ENCODE results near the gene TYMS.

The TYMS gene

DNA sequence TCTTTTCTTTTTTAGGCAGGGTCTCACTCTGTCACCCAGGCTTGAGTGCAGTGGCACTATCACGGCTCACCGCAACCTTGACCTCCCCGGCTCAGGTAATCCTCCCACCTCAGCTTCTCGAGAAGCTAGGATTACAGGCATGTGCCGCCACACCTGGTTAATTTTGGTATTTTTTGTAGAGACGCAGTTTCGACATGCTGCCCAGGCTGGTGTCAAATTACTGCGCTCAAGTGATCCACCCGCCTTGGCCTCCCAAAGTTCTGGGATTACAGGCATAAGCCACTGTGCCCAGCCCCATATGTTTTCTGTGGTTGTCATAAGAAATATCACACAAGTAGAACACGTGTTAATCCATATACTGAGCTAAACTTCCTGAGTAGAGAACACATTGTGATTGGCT, 40.3 kb downstream of the TYMS start:
- peak overlapping the region; percentile 0; the same call in 1 of the 2 replicates for H3K27ac ChIP-seq
- TF ChIP-seq, protein P1, sequence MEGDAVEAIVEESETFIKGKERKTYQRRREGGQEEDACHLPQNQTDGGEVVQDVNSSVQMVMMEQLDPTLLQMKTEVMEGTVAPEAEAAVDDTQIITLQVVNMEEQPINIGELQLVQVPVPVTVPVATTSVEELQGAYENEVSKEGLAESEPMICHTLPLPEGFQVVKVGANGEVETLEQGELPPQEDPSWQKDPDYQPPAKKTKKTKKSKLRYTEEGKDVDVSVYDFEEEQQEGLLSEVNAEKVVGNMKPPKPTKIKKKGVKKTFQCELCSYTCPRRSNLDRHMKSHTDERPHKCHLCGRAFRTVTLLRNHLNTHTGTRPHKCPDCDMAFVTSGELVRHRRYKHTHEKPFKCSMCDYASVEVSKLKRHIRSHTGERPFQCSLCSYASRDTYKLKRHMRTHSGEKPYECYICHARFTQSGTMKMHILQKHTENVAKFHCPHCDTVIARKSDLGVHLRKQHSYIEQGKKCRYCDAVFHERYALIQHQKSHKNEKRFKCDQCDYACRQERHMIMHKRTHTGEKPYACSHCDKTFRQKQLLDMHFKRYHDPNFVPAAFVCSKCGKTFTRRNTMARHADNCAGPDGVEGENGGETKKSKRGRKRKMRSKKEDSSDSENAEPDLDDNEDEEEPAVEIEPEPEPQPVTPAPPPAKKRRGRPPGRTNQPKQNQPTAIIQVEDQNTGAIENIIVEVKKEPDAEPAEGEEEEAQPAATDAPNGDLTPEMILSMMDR (conservative IDR thresholded peaks at IDR 0.05): no peak; the same call in 1 of the 2 replicates

DNA sequence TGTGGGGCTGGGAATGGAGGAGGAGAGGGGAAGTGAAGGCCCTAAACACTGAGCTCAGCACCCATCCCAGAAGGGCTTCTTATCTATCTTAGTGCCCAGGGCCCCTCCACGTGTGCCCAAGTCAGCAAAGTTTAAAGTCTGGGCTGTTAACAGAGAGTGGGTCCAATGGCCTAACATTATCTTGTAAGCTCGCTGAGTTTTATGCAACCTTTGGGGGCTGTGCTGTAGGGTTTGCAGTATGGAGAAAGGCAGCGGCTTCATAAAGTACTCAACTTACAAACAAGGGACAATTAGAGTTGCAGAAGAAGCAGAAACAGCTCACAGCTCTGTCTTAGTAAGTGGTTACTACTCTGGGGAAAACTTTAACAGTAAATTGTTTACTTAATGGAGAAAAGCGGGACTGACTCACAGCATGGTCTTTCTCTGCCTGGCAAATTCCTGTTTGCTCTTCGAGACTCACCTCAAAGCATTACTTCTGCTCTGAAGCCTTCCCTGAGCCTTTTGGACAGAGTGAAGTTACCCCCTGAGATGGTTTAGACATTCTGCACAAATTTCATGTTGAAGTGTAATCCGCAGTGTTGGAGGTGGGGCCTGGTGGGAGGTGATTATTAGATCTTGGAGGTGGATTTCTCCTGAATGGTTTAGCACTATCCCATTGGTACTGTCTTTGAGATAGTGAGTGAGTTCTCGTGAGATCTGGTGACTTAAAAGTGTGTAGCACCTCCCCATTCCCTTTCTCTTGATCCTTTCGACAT, 45.9 kb downstream of the TYMS start:
- no peak overlapping the region for H3K27ac ChIP-seq
- TF ChIP-seq ZFX (IDR thresholded peaks at IDR 0.05): no peak
- TF ChIP-seq, protein P1 (conservative IDR thresholded peaks at IDR 0.05): no peak

DNA sequence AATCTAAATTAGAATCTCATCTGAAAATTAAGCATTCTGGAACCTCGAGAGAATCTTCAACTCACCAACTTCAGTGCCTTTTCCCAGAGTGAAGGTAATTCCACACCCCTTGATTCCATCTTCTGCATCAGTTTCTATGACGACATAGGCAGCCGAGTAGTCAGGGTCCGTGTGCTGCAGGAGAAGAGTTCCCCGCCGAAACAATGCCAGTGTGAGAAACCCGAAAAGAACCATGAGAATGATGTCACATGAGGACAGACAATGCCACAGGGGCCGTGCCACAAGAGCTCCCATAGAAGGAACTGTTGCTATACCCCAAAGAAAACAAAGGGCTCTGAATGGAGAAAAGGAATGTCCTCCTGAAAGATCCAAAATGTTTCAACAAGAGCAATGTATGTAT, 49.0 kb downstream of the TYMS start:
- TF ChIP-seq, protein P1 (conservative IDR thresholded peaks at IDR 0.05): no peak
- TF ChIP-seq ZFX (IDR thresholded peaks at IDR 0.05): no peak
- H3K27ac ChIP-seq: no peak overlapping the region

DNA sequence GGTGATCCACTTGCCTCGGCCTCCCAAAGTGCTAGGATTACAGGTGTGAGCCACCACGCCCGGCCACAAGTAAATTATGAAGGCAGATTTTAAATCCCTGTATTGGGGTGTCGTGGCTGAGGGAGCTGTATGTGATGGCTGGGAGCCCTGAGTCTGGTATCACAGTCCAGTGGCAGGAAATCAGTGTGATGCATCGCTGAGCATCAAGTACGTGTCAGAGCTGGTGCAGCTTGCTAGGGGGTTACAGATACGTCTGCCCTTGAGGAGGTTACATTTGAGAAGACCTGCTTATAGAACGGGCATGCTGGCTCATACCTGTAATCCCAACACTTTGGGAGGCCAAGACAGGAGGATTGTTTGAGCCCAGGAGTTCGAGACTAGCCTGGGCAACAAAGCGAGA, 50.6 kb downstream of the TYMS start:
- no peak for TF ChIP-seq ZFX (IDR thresholded peaks at IDR 0.05)
- TF ChIP-seq, protein P1 (conservative IDR thresholded peaks at IDR 0.05): no peak
- H3K27ac ChIP-seq: no peak overlapping the region

DNA sequence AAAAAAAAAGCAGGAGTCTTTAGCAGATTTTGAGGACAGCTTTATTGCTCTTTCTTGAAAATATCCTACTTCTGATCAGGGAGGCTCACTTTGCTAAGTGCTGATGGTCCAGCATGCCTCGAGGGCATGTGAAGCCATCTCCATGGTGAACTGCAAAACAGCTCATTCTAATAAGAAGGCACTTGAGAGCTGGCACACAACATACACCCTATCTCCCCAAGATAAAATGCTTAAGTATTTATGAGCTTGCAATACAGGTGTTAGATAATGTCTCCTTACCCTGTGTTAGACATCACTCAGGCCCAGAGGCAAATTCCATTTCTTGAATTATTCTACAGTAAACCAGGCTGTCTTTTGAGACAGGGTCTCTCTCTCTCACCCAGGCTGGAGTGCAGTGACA, 52.3 kb downstream of the TYMS start:
- H3K27ac ChIP-seq: no peak overlapping the region
- TF ChIP-seq, protein P1 (conservative IDR thresholded peaks at IDR 0.05): no peak
- TF ChIP-seq ZFX (IDR thresholded peaks at IDR 0.05): no peak

DNA sequence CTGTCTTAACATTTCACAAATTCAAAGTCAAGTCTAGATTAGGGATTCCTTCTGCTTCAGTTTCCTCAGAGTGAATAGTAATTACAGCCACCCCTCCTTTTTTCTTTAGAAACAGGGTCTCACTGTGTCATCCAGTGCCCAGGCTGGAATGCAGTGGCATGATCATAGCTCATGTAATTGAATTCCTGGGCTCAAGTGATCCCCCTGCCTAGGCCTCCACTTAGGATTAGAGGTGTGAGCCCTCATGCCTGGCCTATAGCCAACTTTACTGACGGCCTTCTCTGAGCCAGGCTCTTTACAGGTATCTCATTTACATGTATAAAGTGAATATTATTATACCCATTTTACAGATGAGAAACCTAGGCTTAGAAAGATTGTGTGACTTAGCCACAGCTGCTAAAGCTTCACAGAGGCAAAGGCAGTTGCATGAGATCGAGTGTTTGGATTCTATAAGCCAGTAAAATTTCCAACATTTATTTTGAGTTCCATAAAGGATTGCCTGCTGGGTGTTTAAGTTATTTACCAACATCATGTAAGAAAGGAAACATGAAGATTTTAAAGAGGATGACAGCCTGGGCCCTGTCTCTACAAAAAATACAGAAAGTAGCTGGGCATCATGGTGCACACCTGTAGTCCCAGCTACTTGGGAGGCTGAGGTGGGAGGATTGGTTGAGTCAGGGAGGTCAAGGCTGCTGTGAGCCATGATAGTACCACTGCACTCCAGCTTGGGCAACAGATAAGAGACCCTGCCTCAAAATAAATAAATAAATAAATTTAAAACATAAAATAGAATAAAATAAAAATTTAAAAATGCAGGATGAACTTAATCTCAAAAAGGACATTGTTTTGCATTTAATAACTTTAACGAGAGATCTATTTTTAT, 53.2 kb downstream of the TYMS start:
- TF ChIP-seq ZFX (IDR thresholded peaks at IDR 0.05): no peak
- TF ChIP-seq, protein P1 (conservative IDR thresholded peaks at IDR 0.05): no peak

DNA sequence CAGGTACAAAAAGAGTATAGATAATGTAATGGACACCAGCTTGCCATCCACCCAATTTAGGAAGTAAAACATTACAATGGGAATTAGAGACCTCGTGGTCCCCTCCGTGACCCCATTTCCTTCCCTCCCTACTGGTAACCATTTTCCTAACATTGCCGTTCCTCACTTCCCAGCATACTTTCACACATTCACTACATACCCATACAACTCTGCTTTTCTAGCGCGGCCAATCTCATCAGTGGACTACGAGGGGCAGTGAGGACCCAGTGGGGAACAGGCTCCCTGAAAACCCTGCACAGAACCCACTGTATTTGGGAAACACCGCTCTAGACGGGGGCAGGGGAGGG, 53.8 kb downstream of the TYMS start:
- peak overlapping the region; percentile 94 for H3K27ac ChIP-seq
- TF ChIP-seq ZFX (IDR thresholded peaks at IDR 0.05): no peak
- TF ChIP-seq, protein P1 (conservative IDR thresholded peaks at IDR 0.05): no peak

More for the DNA sequence above, 53.2 kb downstream of the TYMS start:
- H3K27ac ChIP-seq: no peak overlapping the region
